HepG2 (cell line): Measurements from ENCODE around the gene CNPY4. TPM values are rescaled to one million over a fixed set of nuclear protein-coding genes. Genes with fewer than 3 reads are reported as not detected.

ENCODE experiments used
- BCLAF1 ChIP-seq: fragments of 450-650 bp; IDR thresholded peaks from 2 replicates; pipeline ENCODE4 v1.6.1; 2017; ENCODE audit warnings: mild to moderate bottlenecking
- CREM ChIP-seq, 2 experiments: sonication (generic) in 1 of 2; formaldehyde crosslinking in 1 of 2; IDR thresholded peaks; 2 replicates each; pipeline versions ENCODE4 v1.4.0 to v1.6.1; 2016 to 2020; ENCODE audit warnings: antibody characterized with exemption in 1 of 2, mild to moderate bottlenecking in 1 of 2, missing genetic modification reagents in 1 of 2
- HOXD1 ChIP-seq: sonication (generic); formaldehyde crosslinking; IDR thresholded peaks from 2 replicates; pipeline ENCODE4 v1.5.0; 2020; ENCODE audit warnings: missing genetic modification reagents
- KDM3A ChIP-seq: IDR thresholded peaks from 2 replicates; pipeline ENCODE4 v1.6.1; 2018; ENCODE audit warnings: low read depth, missing compliant biosample characterization
- RBM22 ChIP-seq: fragments of 200-400 bp; formaldehyde crosslinking; optimal IDR thresholded peaks from 2 replicates; pipeline ENCODE3; 2017; ENCODE audit warnings: mild to moderate bottlenecking, low read length, moderate library complexity
- TAF15 ChIP-seq: fragments of 200-400 bp; formaldehyde crosslinking; IDR thresholded peaks from one replicate; pipeline ENCODE4 v1.6.1; 2018; ENCODE audit warnings: mild to moderate bottlenecking, low read depth, low read length; ENCODE audit not compliant: poor library complexity, severe bottlenecking
- ZNF142 ChIP-seq: sonication (generic); formaldehyde crosslinking; IDR thresholded peaks from 2 replicates; pipeline ENCODE4 v1.4.0; 2020; ENCODE audit warnings: missing genetic modification reagents
- ZNF264 ChIP-seq: sonication (generic); formaldehyde crosslinking; IDR thresholded peaks from 2 replicates; pipeline ENCODE4 v1.4.0; 2020; ENCODE audit warnings: missing genetic modification reagents
- ZNF326 ChIP-seq: sonication (generic); formaldehyde crosslinking; IDR thresholded peaks from 2 replicates; pipeline ENCODE4 v1.4.0; 2020; ENCODE audit warnings: missing genetic modification reagents, borderline replicate concordance
- ZNF501 ChIP-seq: sonication (generic); formaldehyde crosslinking; IDR thresholded peaks from 2 replicates; pipeline ENCODE4 v1.5.1; 2020; ENCODE audit warnings: mild to moderate bottlenecking, moderate library complexity, missing genetic modification reagents
- ZNF558 ChIP-seq: sonication (generic); formaldehyde crosslinking; IDR thresholded peaks from 2 replicates; pipeline ENCODE4 v1.9.0; 2022; ENCODE audit warnings: mild to moderate bottlenecking, missing genetic modification reagents, borderline replicate concordance
- ZNF670 ChIP-seq: sonication (generic); formaldehyde crosslinking; IDR thresholded peaks from 2 replicates; pipeline ENCODE4 v1.8.0; 2022; ENCODE audit warnings: mild to moderate bottlenecking, missing genetic modification reagents, borderline replicate concordance
- ZNF709 ChIP-seq: sonication (generic); formaldehyde crosslinking; IDR thresholded peaks from 2 replicates; pipeline ENCODE4 v1.5.0; 2020; ENCODE audit warnings: mild to moderate bottlenecking, missing genetic modification reagents
- polyA plus RNA-seq, 8 experiments: library from polyadenylated mRNA; depleted of rRNA in 3 of 8; stranded (reverse) in 7 of 8; unstranded in 1 of 8; fragments of >200 nt; fragmentation: Illumina TruSeq in 4 of 8; extraction: Trizol in 4 of 8; gene quantifications; 2 replicates each; pipeline versions ENCODE4 v1.2.1 to v1.2.3, GENCODE V29; 2011 to 2016; ENCODE audit warnings: low read depth in 4 of 8, missing spikeins in 1 of 8, mixed read lengths in 1 of 8; ENCODE audit not compliant: insufficient read depth in 1 of 8
- total RNA-seq, 5 experiments: library from RNA; depleted of rRNA; stranded (reverse); fragments of >200 nt; fragmentation: Illumina TruSeq; extraction: Trizol; gene quantifications; 2 replicates each; pipeline ENCODE4 v1.2.3, GENCODE V29; 2016; ENCODE audit warnings: low read depth in 1 of 5
- TF ChIP-seq, protein P1 (sequence below): sonication (generic); formaldehyde crosslinking; IDR thresholded peaks from 2 replicates; pipeline ENCODE4 v1.4.0; 2020; ENCODE audit warnings: missing genetic modification reagents, borderline replicate concordance
- TF ChIP-seq, protein P2 (sequence below): sonication (generic); formaldehyde crosslinking; IDR thresholded peaks from 2 replicates; pipeline ENCODE4 v1.5.0; 2020; ENCODE audit warnings: missing genetic modification reagents, mild to moderate bottlenecking, borderline replicate concordance

Gene CNPY4
- total and polyA plus RNA-seq, 2 of the 13 experiments (the other 11 are each of a cell fraction or from before 2014, with no cell fraction given): 6.2 to 12.7 TPM

DNA sequence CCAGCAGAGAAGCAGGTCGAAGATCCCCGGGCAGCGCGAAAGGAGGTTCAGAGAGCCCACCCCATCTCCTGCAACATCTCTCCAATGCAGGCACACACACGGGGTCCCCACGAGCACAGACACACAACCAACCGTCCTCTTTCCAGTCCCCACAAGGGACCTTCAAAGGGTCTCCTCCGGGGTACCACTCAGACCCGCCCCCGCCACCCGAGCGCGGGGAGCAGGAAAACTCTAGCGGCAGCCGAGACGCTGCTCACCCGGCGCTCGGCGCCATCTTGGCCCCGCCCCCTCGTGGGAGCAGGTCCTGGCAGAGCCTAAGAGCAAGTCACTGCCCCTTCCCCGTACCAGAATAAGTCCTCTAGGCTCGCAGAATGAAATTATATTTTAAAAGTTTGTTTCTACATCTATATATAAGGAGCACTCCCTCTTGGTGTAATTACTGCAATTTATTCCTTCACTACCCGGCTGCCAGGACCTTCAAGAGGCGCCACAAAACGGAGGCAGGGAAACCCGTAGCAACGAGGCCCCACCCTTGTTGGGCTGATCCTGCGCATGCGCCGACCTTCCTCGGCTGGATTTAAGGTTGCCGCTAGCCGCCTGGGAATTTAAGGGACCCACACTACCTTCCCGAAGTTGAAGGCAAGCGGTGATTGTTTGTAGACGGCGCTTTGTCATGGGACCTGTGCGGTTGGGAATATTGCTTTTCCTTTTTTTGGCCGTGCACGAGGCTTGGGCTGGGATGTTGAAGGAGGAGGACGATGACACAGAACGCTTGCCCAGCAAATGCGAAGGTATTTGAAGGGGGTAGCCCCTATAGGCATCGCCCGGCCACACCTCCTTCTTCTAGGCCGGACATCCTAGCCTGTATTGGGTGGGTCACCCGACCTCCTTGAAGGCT lies at the start of gene CNPY4, which contains the start of gene TAF6 (continued):
- TF ChIP-seq BCLAF1 (no peak), ZNF142 (CRISPR knock-in tag) (peak; percentile 26; the same call in 1 of the 2 replicates), CREM (IDR thresholded peaks at IDR 0.05) (peak; percentile 49; the same call in 1 of the 2 replicates), CREM (CRISPR knock-in tag; IDR thresholded peaks at IDR 0.05) (no peak), ZNF264 (CRISPR knock-in tag) (peak; percentile 53; the same call in 1 of the 2 replicates), ZNF326 (CRISPR knock-in tag) (no peak), TAF15 (no peak), ZNF501 (CRISPR knock-in tag) (peak; percentile 84), KDM3A (CRISPR knock-in tag) (peak; percentile 31; the same call in 1 of the 2 replicates), ZNF670 (CRISPR knock-in tag) (peak; percentile 62; the same call in 1 of the 2 replicates), RBM22 (peak; percentile 74), ZNF558 (no peak), ZNF709 (CRISPR knock-in tag) (0 out of 2 replicates have a peak, but pooled peaks have one; percentile 53), HOXD1 (0 out of 2 replicates have a peak, but pooled peaks have one; percentile 53)
- TF ChIP-seq, protein P1, sequence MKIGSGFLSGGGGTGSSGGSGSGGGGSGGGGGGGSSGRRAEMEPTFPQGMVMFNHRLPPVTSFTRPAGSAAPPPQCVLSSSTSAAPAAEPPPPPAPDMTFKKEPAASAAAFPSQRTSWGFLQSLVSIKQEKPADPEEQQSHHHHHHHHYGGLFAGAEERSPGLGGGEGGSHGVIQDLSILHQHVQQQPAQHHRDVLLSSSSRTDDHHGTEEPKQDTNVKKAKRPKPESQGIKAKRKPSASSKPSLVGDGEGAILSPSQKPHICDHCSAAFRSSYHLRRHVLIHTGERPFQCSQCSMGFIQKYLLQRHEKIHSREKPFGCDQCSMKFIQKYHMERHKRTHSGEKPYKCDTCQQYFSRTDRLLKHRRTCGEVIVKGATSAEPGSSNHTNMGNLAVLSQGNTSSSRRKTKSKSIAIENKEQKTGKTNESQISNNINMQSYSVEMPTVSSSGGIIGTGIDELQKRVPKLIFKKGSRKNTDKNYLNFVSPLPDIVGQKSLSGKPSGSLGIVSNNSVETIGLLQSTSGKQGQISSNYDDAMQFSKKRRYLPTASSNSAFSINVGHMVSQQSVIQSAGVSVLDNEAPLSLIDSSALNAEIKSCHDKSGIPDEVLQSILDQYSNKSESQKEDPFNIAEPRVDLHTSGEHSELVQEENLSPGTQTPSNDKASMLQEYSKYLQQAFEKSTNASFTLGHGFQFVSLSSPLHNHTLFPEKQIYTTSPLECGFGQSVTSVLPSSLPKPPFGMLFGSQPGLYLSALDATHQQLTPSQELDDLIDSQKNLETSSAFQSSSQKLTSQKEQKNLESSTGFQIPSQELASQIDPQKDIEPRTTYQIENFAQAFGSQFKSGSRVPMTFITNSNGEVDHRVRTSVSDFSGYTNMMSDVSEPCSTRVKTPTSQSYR (CRISPR knock-in tag): no peak
- TF ChIP-seq, protein P2, sequence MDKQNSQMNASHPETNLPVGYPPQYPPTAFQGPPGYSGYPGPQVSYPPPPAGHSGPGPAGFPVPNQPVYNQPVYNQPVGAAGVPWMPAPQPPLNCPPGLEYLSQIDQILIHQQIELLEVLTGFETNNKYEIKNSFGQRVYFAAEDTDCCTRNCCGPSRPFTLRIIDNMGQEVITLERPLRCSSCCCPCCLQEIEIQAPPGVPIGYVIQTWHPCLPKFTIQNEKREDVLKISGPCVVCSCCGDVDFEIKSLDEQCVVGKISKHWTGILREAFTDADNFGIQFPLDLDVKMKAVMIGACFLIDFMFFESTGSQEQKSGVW (CRISPR knock-in tag): no peak
